ENCODE measurements around the gene ZNF609. TPM values are rescaled to one million over a fixed set of nuclear protein-coding genes. Genes with fewer than 3 reads are reported as not detected.

Gene ZNF609
- total and polyA plus RNA-seq, 10 of the 15 experiments (the other 5 are each of a cell fraction or from before 2014, with no cell fraction given) = 5.1 to 35.3 (median 13.6) TPM

DNA sequence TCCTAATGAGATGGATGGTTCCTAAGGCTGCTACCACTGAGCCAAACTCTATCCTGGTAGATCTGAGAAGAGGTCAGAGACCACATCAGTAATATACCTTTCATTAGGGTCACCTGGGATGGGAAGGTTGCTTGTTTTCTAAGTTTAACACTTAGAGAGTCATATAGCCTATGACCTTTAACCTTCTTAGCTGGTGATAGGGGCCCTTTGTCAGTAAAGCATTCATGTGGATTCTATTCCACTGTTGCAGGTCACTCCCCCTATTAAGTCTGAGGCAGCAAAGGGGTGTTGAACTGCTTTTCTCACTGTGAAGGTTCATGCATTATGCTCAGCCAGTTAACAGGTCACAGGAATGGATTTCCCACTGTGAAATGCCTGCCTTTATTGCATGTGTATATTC lies 6.1 kb upstream of the ZNF609 start:
- Histone ChIP-seq H3K36me3 (ENCODE audit: control insufficient read depth in 2 of 2, insufficient read depth in 2 of 2, low read length in 1 of 2) (no peaks in the 10 kb centered on the region; a peak in 1 of 4 replicates), H3K9ac (ENCODE audit: control insufficient read depth, insufficient read depth, low read length) (no peak overlapping the region), H3K9me3 (replicated peaks; ENCODE audit: control insufficient read depth, insufficient read depth, low read length) (no peaks in the 10 kb centered on the region), H3K79me2 (ENCODE audit: control insufficient read depth, insufficient read depth, low read length) (no peaks in the 10 kb centered on the region; the same call in 1 of the 2 replicates), H3K4me3 (no peak overlapping the region), H3K27me3 (replicated peaks in 1 of 2; ENCODE audit: control insufficient read depth in 2 of 2, insufficient read depth in 2 of 2, low read length in 1 of 2) (no peaks in the 10 kb centered on the region), H2AFZ (ENCODE audit: control insufficient read depth, low read depth, low read length) (no peak overlapping the region), H3K4me1 (ENCODE audit: control insufficient read depth, insufficient read depth, low read length) (peaks cover 28% of the 10 kb centered on the region), H4K20me1 (ENCODE audit: control insufficient read depth, insufficient read depth) (no peaks in the 10 kb centered on the region), H3K27ac (ENCODE audit: control insufficient read depth, insufficient read depth) (no peak overlapping the region), H3K4me2 (ENCODE audit: control insufficient read depth, insufficient read depth) (no peak overlapping the region)
- ChIA-PET RAD21 (ENCODE audit: unreplicated experiment) (interaction anchor here (1.3 kb wide), 1 partner anchor 27 kb away, joined by 4 read pairs; no protein-coding TSS in a partner anchor), CTCF (interaction anchor here (0.6 kb wide), 1 partner anchor 47 kb away, joined by 3 read pairs; no protein-coding TSS in a partner anchor), POLR2A (no interaction called here), SMC1A (ENCODE audit: uncharacterized antibody, unreplicated experiment) (interaction anchor here (0.8 to 1.1 kb wide), 3 partner anchors 14 to 52 kb away, joined by 3 to 4 read pairs (median 4); no protein-coding TSS in a partner anchor)
- no TSS peak for BruUV-seq (replicated peaks)
- TF ChIP-seq NR2F1 (conservative IDR thresholded peaks at IDR 0.05) = peak; percentile 75
- TF ChIP-seq ZNF274 (IDR thresholded peaks at IDR 0.05; ENCODE audit: insufficient read depth, insufficient read length) = no peak
- intact Hi-C loops (cut with micrococcal nuclease; ENCODE audit: unreplicated experiment) (no loop called here), in situ Hi-C loops (cut with MboI) (no loop called here)
- no peak for ATAC-seq
- no peak for DNase-seq (ENCODE audit: low read depth, low spot score)
- no peak for FAIRE-seq

DNA sequence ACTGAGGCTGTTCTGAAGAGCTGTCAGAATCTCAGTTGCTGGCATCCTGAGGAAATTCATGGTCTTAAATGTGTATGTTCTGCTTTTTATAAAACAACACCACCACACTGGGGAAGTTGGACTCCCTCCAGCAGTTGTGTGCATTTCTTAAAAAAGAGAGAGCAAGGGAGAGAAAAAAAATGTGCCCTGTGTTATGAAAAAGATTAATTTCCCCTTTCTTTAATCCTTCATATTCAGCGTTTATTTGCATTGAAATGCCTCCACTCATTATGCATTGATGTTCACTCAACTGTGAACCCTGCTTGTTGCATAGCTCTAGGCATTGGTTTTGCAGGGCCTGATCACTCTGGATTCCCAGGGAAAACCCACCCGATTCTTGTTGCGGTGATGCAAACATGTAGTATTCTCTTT lies 4.4 kb upstream of the ZNF609 start:
- ATAC-seq = no peak
- FAIRE-seq = no peak
- no TSS peak for BruUV-seq (replicated peaks)
- Histone ChIP-seq H3K27ac (ENCODE audit: control insufficient read depth, insufficient read depth) (0 out of 2 replicates have a peak overlapping the region, but pooled peaks have one; percentile 17), H3K36me3 (ENCODE audit: control insufficient read depth in 2 of 2, insufficient read depth in 2 of 2, low read length in 1 of 2) (no peaks in the 10 kb centered on the region; a peak in 1 of 4 replicates), H3K4me3 (no peak overlapping the region), H3K9ac (ENCODE audit: control insufficient read depth, insufficient read depth, low read length) (no peak overlapping the region), H2AFZ (ENCODE audit: control insufficient read depth, low read depth, low read length) (no peak overlapping the region), H3K4me1 (ENCODE audit: control insufficient read depth, insufficient read depth, low read length) (peaks cover 22% of the 10 kb centered on the region), H4K20me1 (ENCODE audit: control insufficient read depth, insufficient read depth) (no peaks in the 10 kb centered on the region), H3K4me2 (ENCODE audit: control insufficient read depth, insufficient read depth) (no peak overlapping the region), H3K9me3 (replicated peaks; ENCODE audit: control insufficient read depth, insufficient read depth, low read length) (no peaks in the 10 kb centered on the region), H3K27me3 (replicated peaks in 1 of 2; ENCODE audit: control insufficient read depth in 2 of 2, insufficient read depth in 2 of 2, low read length in 1 of 2) (no peaks in the 10 kb centered on the region), H3K79me2 (ENCODE audit: control insufficient read depth, insufficient read depth, low read length) (peaks cover 9% of the 10 kb centered on the region)
- intact Hi-C loops (cut with micrococcal nuclease; ENCODE audit: unreplicated experiment) (no loop called here), in situ Hi-C loops (cut with MboI) (no loop called here)
- ChIA-PET RAD21 (ENCODE audit: unreplicated experiment) (interaction anchor here (1.0 to 3.0 kb wide), 3 partner anchors 26 to 195 kb away, joined by 3 to 6 read pairs (median 4); no protein-coding TSS in a partner anchor), CTCF (interaction anchor here (1.0 to 1.6 kb wide), 3 partner anchors 29 to 239 kb away, joined by 3 read pairs; no protein-coding TSS in a partner anchor), POLR2A (interaction anchor here (0.5 kb wide), 1 partner anchor 165 kb away, joined by 3 read pairs; no protein-coding TSS in a partner anchor), SMC1A (ENCODE audit: uncharacterized antibody, unreplicated experiment) (interaction anchor here (0.9 kb wide), 1 partner anchor 15 kb away, joined by 3 read pairs; no protein-coding TSS in a partner anchor)
- no peak for DNase-seq (ENCODE audit: low read depth, low spot score)
- 63% methylated on average over 3 of the region's 3 CpGs for WGBS (ENCODE audit: insufficient coverage, insufficient replicate concordance, low lambda C conversion rate, missing lambda C conversion rate)
- TF ChIP-seq FOXM1 (IDR thresholded peaks at IDR 0.05; ENCODE audit: low read depth, low read length) (no peak), CHD2 (IDR thresholded peaks at IDR 0.05; ENCODE audit: borderline replicate concordance, low read depth, low read length) (no peak), PML (IDR thresholded peaks at IDR 0.05; ENCODE audit: low read length) (no peak), NFYB (IDR thresholded peaks at IDR 0.05; ENCODE audit: insufficient read depth, low read depth, low read length) (no peak), NFYA (IDR thresholded peaks at IDR 0.05; ENCODE audit: borderline replicate concordance, low read depth, low read length) (no peak), ZNF274 (IDR thresholded peaks at IDR 0.05; ENCODE audit: insufficient read depth, insufficient read length) (no peak), KDM1A (IDR thresholded peaks at IDR 0.05; ENCODE audit: borderline replicate concordance) (no peak), POLR2AphosphoS2 (IDR thresholded peaks at IDR 0.05; ENCODE audit: low read depth, low read length) (no peak)
- TF ChIP-seq, protein P1, sequence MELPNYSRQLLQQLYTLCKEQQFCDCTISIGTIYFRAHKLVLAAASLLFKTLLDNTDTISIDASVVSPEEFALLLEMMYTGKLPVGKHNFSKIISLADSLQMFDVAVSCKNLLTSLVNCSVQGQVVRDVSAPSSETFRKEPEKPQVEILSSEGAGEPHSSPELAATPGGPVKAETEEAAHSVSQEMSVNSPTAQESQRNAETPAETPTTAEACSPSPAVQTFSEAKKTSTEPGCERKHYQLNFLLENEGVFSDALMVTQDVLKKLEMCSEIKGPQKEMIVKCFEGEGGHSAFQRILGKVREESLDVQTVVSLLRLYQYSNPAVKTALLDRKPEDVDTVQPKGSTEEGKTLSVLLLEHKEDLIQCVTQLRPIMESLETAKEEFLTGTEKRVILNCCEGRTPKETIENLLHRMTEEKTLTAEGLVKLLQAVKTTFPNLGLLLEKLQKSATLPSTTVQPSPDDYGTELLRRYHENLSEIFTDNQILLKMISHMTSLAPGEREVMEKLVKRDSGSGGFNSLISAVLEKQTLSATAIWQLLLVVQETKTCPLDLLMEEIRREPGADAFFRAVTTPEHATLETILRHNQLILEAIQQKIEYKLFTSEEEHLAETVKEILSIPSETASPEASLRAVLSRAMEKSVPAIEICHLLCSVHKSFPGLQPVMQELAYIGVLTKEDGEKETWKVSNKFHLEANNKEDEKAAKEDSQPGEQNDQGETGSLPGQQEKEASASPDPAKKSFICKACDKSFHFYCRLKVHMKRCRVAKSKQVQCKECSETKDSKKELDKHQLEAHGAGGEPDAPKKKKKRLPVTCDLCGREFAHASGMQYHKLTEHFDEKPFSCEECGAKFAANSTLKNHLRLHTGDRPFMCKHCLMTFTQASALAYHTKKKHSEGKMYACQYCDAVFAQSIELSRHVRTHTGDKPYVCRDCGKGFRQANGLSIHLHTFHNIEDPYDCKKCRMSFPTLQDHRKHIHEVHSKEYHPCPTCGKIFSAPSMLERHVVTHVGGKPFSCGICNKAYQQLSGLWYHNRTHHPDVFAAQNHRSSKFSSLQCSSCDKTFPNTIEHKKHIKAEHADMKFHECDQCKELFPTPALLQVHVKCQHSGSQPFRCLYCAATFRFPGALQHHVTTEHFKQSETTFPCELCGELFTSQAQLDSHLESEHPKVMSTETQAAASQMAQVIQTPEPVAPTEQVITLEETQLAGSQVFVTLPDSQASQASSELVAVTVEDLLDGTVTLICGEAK (IDR thresholded peaks at IDR 0.05; ENCODE audit: borderline replicate concordance) = no peak
- TF ChIP-seq, protein P2, sequence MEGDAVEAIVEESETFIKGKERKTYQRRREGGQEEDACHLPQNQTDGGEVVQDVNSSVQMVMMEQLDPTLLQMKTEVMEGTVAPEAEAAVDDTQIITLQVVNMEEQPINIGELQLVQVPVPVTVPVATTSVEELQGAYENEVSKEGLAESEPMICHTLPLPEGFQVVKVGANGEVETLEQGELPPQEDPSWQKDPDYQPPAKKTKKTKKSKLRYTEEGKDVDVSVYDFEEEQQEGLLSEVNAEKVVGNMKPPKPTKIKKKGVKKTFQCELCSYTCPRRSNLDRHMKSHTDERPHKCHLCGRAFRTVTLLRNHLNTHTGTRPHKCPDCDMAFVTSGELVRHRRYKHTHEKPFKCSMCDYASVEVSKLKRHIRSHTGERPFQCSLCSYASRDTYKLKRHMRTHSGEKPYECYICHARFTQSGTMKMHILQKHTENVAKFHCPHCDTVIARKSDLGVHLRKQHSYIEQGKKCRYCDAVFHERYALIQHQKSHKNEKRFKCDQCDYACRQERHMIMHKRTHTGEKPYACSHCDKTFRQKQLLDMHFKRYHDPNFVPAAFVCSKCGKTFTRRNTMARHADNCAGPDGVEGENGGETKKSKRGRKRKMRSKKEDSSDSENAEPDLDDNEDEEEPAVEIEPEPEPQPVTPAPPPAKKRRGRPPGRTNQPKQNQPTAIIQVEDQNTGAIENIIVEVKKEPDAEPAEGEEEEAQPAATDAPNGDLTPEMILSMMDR (IDR thresholded peaks at IDR 0.05 in 2 of 3, conservative IDR thresholded peaks at IDR 0.05 in 1 of 3; ENCODE audit: control insufficient read depth in 2 of 3, extremely low read depth in 1 of 3, insufficient read depth in 1 of 3, low read depth in 3 of 3, low read length in 3 of 3) = no peak
